ENCODE measurements around the gene GRHL1.

GRCh38 chr2:9975328-9975727 lies 23.8 kb downstream of the GRHL1 start:
- TF ChIP-seq, protein P1, sequence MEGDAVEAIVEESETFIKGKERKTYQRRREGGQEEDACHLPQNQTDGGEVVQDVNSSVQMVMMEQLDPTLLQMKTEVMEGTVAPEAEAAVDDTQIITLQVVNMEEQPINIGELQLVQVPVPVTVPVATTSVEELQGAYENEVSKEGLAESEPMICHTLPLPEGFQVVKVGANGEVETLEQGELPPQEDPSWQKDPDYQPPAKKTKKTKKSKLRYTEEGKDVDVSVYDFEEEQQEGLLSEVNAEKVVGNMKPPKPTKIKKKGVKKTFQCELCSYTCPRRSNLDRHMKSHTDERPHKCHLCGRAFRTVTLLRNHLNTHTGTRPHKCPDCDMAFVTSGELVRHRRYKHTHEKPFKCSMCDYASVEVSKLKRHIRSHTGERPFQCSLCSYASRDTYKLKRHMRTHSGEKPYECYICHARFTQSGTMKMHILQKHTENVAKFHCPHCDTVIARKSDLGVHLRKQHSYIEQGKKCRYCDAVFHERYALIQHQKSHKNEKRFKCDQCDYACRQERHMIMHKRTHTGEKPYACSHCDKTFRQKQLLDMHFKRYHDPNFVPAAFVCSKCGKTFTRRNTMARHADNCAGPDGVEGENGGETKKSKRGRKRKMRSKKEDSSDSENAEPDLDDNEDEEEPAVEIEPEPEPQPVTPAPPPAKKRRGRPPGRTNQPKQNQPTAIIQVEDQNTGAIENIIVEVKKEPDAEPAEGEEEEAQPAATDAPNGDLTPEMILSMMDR (IDR thresholded peaks at IDR 0.05): no peak
- no peak for TF ChIP-seq EZH2 (IDR thresholded peaks at IDR 0.05; ENCODE audit: borderline replicate concordance, insufficient read depth, low read depth, low read length, poor library complexity, severe bottlenecking)
